ENCODE measurements around the gene SF3B2. TPM values are rescaled to one million over a fixed set of nuclear protein-coding genes. Genes with fewer than 3 reads are reported as not detected.

Gene SF3B2
- total and polyA plus RNA-seq, 9 of the 15 experiments (the other 6 are each of a cell fraction or from before 2014, with no cell fraction given) = 58.3 to 248 (median 157) TPM

DNA sequence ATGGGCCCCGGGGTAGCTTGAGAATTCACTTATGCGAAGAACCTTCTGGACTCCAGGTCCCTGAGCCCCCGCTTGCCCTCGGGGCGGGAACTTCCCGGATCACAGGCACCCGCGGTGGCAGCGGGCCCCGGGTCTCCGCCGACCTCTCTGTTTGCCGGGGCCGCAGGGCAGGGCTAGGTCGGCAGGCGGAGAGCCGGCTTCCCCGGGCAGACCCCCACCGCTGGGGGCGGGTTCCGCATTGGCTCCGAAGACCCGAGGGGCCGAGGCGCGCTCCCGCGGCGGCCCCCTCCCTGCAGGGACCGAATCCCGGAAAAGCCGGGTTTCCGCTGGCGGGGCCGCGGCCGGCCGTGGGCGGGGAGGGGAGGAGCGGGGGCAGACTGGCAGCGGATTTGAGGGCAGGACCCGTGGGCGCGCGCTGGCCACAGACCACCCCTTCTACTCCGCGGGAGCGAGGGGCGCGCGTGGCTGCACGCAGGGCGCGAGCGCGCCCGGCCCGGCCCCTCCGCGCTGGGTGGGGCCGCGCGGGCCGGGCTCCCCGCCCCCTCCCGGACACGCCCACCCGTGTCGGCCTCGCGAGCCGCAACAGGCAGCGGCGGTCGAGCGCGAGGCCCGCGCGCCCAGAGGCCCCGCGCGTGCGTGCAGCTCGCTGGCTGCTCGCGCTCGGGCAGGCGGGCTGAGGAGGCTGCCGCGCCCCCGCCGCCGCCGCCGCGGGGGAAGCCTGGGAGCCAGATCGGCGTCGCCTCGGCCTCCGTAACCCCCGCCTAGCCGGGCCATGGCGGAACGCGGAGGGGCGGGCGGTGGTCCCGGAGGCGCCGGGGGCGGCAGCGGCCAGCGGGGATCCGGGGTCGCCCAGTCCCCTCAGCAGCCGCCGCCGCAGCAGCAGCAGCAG is 17.8 kb downstream of the SF3B2 start, which contains the start of gene PACS1 (continued):
- no peak for TF ChIP-seq ZNF41 (CRISPR knock-in tag; conservative IDR thresholded peaks at IDR 0.05)
- no peak for TF ChIP-seq MITF (IDR thresholded peaks at IDR 0.05)
- TF ChIP-seq ZNF668 (CRISPR knock-in tag; IDR thresholded peaks at IDR 0.05) = no peak
- TF ChIP-seq ZNF133 (CRISPR knock-in tag; IDR thresholded peaks at IDR 0.05) = no peak
- no peak for TF ChIP-seq KAT2B (IDR thresholded peaks at IDR 0.05; ENCODE audit: low read depth, low read length)
- TF ChIP-seq DMBX1 (CRISPR knock-in tag; IDR thresholded peaks at IDR 0.05; ENCODE audit: borderline replicate concordance) = 0 out of 2 replicates have a peak, but pooled peaks have one; percentile 9
- TF ChIP-seq, protein P1, sequence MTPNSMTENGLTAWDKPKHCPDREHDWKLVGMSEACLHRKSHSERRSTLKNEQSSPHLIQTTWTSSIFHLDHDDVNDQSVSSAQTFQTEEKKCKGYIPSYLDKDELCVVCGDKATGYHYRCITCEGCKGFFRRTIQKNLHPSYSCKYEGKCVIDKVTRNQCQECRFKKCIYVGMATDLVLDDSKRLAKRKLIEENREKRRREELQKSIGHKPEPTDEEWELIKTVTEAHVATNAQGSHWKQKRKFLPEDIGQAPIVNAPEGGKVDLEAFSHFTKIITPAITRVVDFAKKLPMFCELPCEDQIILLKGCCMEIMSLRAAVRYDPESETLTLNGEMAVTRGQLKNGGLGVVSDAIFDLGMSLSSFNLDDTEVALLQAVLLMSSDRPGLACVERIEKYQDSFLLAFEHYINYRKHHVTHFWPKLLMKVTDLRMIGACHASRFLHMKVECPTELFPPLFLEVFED (CRISPR knock-in tag; conservative IDR thresholded peaks at IDR 0.05) = no peak
- 0 out of 2 replicates have a peak, but pooled peaks have one; percentile 32 for TF ChIP-seq HMGXB4 (CRISPR knock-in tag; IDR thresholded peaks at IDR 0.05)
- TF ChIP-seq GATA2 (CRISPR knock-in tag; IDR thresholded peaks at IDR 0.05) = no peak
- peak; percentile 58 for TF ChIP-seq SMAD4 (CRISPR knock-in tag; conservative IDR thresholded peaks at IDR 0.05)
- no peak for TF ChIP-seq ZBTB43 (CRISPR knock-in tag; IDR thresholded peaks at IDR 0.05)
- 0 out of 2 replicates have a peak, but pooled peaks have one; percentile 4 for TF ChIP-seq OTX1 (CRISPR knock-in tag; IDR thresholded peaks at IDR 0.05)
- 0 out of 2 replicates have a peak, but pooled peaks have one; percentile 54 for TF ChIP-seq KLF13 (tag; IDR thresholded peaks at IDR 0.05; ENCODE audit: borderline replicate concordance, low read depth)
- no peak for TF ChIP-seq PRDM10 (IDR thresholded peaks at IDR 0.05; ENCODE audit: partially characterized antibody)
- 0 out of 4 replicates have a peak, but pooled peaks of 1 of the 2 experiments have one; percentile 23 for TF ChIP-seq MLX (CRISPR knock-in tag; conservative IDR thresholded peaks at IDR 0.05)

All from K562 (cell line).